CD4-positive, alpha-beta T cell treated with Interleukin-6 for 4 hours (primary cell): Measurements from ENCODE around the gene SDF4.

Experiments used
- DNase-seq: peaks from one replicate; pipeline ENCODE4 v3.0.0-alpha.2; 2020; ENCODE audit warnings: mixed read lengths

SDF4 gene

GRCh38 chr1:1210726-1211540 lies 20.9 kb downstream of the SDF4 start:
- DNase-seq, result no peak

- DNase-seq, result peak; percentile 52
Measured at GRCh38 chr1:1208713-1209433, 22.9 kb downstream of the SDF4 start.

GRCh38 chr1:1207571-1207892 lies 24.3 kb downstream of the SDF4 start:
- no peak for DNase-seq

- DNase-seq, result no peak
Measured at GRCh38 chr1:1206966-1207531, 24.8 kb downstream of the SDF4 start.

- peak; percentile 59 for DNase-seq
Measured at GRCh38 chr1:1206376-1206965, 25.3 kb downstream of the SDF4 start, which contains the start of gene TNFRSF18. TSS of gene TNFRSF18 (minus strand) at chr1:1206592. CDS start at chr1:1206571, 21 bp downstream.

GRCh38 chr1:1205769-1206375 lies 25.9 kb downstream of the SDF4 start:
- DNase-seq, result no peak

- no peak for DNase-seq
Measured at GRCh38 chr1:1204998-1205768, 26.6 kb downstream of the SDF4 start.

GRCh38 chr1:1204425-1204920 lies 27.3 kb downstream of the SDF4 start:
- no peak for DNase-seq

- DNase-seq, result no peak
Measured at GRCh38 chr1:1203561-1204424, 28.0 kb downstream of the SDF4 start.

- DNase-seq, result no peak
Measured at GRCh38 chr1:1202831-1203560, 28.8 kb downstream of the SDF4 start.

GRCh38 chr1:1200876-1201810 lies 30.7 kb downstream of the SDF4 start:
- DNase-seq, result peak; percentile 88

- DNase-seq, result no peak
Measured at GRCh38 chr1:1199961-1200875, 31.6 kb downstream of the SDF4 start.

- DNase-seq, result no peak
Measured at GRCh38 chr1:1199141-1199960, 32.5 kb downstream of the SDF4 start.

- DNase-seq, result no peak
Measured at GRCh38 chr1:1198423-1199140, 33.2 kb downstream of the SDF4 start.

- no peak for DNase-seq
Measured at GRCh38 chr1:1197551-1198422, 34.0 kb downstream of the SDF4 start.

GRCh38 chr1:1197188-1197500 lies 34.7 kb downstream of the SDF4 start:
- DNase-seq, result no peak
